ENCODE results near the gene MOK. TPM values are rescaled to one million over a fixed set of nuclear protein-coding genes. Genes with fewer than 3 reads are reported as not detected.
"Not testable (repeated sequence)": the region's sequence is repeated elsewhere in the genome, so short reads cannot be mapped to it uniquely, and the experiment has no call there.

Gene MOK
- total and polyA plus RNA-seq, 4 donors, result 19.5 to 57.5 (median 44.6) TPM

DNA sequence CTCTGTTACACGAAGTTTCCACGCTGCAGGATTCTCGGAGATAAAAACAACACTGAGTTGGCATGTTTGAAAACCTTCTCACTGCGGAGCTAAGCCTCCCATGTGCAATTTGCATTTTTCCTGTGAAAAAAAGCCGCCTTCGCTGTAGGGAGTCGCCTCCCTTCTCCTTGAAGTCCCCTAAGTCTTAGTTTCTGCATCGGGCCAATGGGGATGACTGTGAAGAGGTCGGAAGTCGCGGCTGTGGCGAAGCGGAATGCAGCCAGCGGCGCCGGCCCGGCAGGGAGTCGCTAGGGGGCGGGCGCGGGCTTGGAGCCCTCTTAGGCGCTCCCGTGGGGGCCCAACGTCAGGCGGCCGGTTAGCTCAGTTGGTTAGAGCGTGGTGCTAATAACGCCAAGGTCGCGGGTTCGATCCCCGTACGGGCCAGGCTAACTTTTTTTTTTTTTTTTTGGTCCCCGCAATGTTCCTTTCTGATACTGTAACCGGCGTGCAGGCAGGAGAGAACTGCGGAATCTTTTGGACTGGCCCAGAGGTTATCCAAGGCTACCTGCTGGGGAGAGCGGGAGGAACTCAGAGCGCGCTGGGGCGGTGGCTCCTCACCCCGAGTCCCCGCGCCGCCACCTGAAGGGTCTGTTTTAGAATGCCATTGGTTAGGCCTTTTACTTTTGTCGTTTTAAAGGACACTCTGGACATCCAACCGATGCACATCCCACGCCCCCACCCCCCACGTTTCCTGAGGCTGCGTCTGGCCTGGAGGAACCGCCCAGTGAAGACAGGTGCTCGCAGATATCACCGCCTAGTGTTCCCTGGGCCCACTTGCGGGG is 12.0 kb upstream of the MOK start:
- DNase-seq (ENCODE audit: low read depth in 4 of 6, low spot score in 6 of 6), result peak in 4 of 6 donors; percentile 85 to 96 (median 91)
- Histone ChIP-seq H3K4me3 (ENCODE audit: low read depth, low read length) (peak overlapping the region; percentile 77), H3K4me1 (ENCODE audit: control insufficient read depth, insufficient read depth, low read length) (peaks cover 69% of the 10 kb centered on the region), H3K27ac (ENCODE audit: low read depth, low read length) (peak overlapping the region; percentile 97), H3K36me3 (ENCODE audit: control insufficient read depth, insufficient read depth, low read length) (peaks cover 3% of the 10 kb centered on the region), H3K27me3 (ENCODE audit: control insufficient read depth, insufficient read depth, low read length) (no peaks in the 10 kb centered on the region), H3K9me3 (ENCODE audit: control insufficient read depth, insufficient read depth, low read length) (no peaks in the 10 kb centered on the region)
- WGBS (ENCODE audit: insufficient coverage), result under 1% methylated on average over 46 of the region's 54 CpGs

DNA sequence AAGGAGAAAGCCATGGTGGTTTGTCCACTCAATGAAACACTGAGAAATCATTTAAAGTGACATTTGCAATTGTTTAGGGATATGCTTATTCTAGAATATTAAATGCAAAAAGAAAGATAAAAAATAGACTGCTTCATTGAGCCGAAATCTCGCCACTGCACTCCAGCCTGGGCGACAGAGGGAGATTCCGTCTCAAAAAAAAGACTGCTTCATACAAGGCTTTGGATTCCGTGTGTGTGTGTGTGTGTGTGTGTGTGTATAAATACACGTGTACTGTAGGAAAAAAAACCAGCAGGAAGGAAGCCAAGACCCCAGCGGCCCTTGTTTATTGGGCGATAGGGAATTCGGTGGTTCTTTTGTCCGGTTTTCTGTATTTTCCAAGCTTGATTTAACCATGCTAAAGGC is 11.4 kb upstream of the MOK start:
- DNase-seq (ENCODE audit: low read depth in 4 of 6, low spot score in 6 of 6), result peak in 1 of 6 donors; percentile 92
- peaks cover 3% of the 10 kb centered on the region for H3K36me3 ChIP-seq (ENCODE audit: control insufficient read depth, insufficient read depth, low read length)
- H3K4me3 ChIP-seq (ENCODE audit: low read depth, low read length), result peak overlapping the region; percentile 77
- WGBS (ENCODE audit: insufficient coverage), result 0% methylated on average over 9 of the region's 10 CpGs
- no peaks in the 10 kb centered on the region for H3K27me3 ChIP-seq (ENCODE audit: control insufficient read depth, insufficient read depth, low read length)
- no peaks in the 10 kb centered on the region for H3K9me3 ChIP-seq (ENCODE audit: control insufficient read depth, insufficient read depth, low read length)
- peak overlapping the region; percentile 97 for H3K27ac ChIP-seq (ENCODE audit: low read depth, low read length)
- H3K4me1 ChIP-seq (ENCODE audit: control insufficient read depth, insufficient read depth, low read length), result peaks cover 69% of the 10 kb centered on the region

GRCh38 chr14:102315121-102315520 is 10.2 kb upstream of the MOK start:
- H3K9me3 ChIP-seq (ENCODE audit: control insufficient read depth, insufficient read depth, low read length), result no peaks in the 10 kb centered on the region
- peak overlapping the region; percentile 47 for H3K27ac ChIP-seq (ENCODE audit: low read depth, low read length)
- DNase-seq (ENCODE audit: low read depth in 4 of 6, low spot score in 6 of 6), result peak in 1 of 6 donors; percentile 51
- H3K4me1 ChIP-seq (ENCODE audit: control insufficient read depth, insufficient read depth, low read length), result peaks cover 56% of the 10 kb centered on the region
- no peaks in the 10 kb centered on the region for H3K27me3 ChIP-seq (ENCODE audit: control insufficient read depth, insufficient read depth, low read length)
- H3K36me3 ChIP-seq (ENCODE audit: control insufficient read depth, insufficient read depth, low read length), result no peaks in the 10 kb centered on the region
- H3K4me3 ChIP-seq (ENCODE audit: low read depth, low read length), result no peak overlapping the region
- 100% methylated on average over 4 of the region's 6 CpGs for WGBS (ENCODE audit: insufficient coverage)

DNA sequence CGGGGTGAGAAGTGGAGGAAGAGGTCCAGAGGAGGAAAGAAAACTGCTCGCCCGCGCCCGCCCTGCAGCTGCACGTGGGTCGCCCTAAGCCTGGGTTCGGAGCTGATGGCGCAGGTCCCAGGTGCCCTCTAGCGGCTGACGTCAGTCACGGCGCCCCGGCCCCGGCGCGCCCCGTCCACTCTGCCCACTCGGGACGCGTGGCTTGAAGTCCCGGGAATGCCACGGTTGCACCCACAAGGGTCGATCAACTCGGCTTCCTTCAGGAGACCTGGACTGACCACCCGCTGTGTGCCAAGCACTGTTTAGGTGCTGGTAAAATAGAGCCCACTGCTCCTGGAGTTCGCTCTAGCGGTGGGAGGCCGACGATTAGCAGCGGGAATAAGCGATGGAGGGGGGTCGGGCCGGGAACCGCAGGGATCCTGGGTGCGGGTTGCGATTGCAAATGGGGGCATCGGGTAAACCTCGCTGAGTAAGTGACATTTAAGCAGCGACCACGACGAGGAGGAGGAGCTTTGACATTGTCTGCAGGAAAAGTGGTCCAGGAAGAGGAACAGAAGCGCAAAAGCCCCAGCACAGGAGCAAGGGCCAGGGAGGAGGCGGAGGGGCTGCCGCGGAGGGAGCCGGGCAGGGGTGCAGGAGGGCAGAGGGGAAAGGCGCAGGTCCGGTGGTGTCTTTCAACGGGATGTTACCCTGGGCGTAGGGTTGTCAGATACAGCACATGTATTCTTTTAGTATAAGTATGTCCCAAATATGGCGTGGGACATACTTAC is 9.5 kb upstream of the MOK start:
- peaks cover 54% of the 10 kb centered on the region for H3K4me1 ChIP-seq (ENCODE audit: control insufficient read depth, insufficient read depth, low read length)
- WGBS (ENCODE audit: insufficient coverage), result 2% methylated on average over 46 of the region's 52 CpGs
- peak overlapping the region; percentile 22 for H3K27ac ChIP-seq (ENCODE audit: low read depth, low read length)
- H3K36me3 ChIP-seq (ENCODE audit: control insufficient read depth, insufficient read depth, low read length), result no peaks in the 10 kb centered on the region
- H3K4me3 ChIP-seq (ENCODE audit: low read depth, low read length), result peak overlapping the region; percentile 52
- peak in 2 of 6 donors; percentile 92 to 93 for DNase-seq (ENCODE audit: low read depth in 4 of 6, low spot score in 6 of 6)
- H3K27me3 ChIP-seq (ENCODE audit: control insufficient read depth, insufficient read depth, low read length), result no peaks in the 10 kb centered on the region
- no peaks in the 10 kb centered on the region for H3K9me3 ChIP-seq (ENCODE audit: control insufficient read depth, insufficient read depth, low read length)

- Histone ChIP-seq H3K4me1 (ENCODE audit: control insufficient read depth, insufficient read depth, low read length) (no peaks in the 10 kb centered on the region), H3K9me3 (ENCODE audit: control insufficient read depth, insufficient read depth, low read length) (no peaks in the 10 kb centered on the region), H3K27ac (ENCODE audit: low read depth, low read length) (no peak overlapping the region), H3K36me3 (ENCODE audit: control insufficient read depth, insufficient read depth, low read length) (no peaks in the 10 kb centered on the region), H3K27me3 (ENCODE audit: control insufficient read depth, insufficient read depth, low read length) (no peaks in the 10 kb centered on the region), H3K4me3 (ENCODE audit: low read depth, low read length) (no peak overlapping the region)
- DNase-seq (ENCODE audit: low read depth in 4 of 6, low spot score in 6 of 6), result peak in 1 of 6 donors; percentile 24
- WGBS (ENCODE audit: insufficient coverage), result no CpG with 5 or more reads among the region's 3 CpGs
Observed at GRCh38 chr14:102303664-102304063, 1.3 kb downstream of the MOK start.

DNA sequence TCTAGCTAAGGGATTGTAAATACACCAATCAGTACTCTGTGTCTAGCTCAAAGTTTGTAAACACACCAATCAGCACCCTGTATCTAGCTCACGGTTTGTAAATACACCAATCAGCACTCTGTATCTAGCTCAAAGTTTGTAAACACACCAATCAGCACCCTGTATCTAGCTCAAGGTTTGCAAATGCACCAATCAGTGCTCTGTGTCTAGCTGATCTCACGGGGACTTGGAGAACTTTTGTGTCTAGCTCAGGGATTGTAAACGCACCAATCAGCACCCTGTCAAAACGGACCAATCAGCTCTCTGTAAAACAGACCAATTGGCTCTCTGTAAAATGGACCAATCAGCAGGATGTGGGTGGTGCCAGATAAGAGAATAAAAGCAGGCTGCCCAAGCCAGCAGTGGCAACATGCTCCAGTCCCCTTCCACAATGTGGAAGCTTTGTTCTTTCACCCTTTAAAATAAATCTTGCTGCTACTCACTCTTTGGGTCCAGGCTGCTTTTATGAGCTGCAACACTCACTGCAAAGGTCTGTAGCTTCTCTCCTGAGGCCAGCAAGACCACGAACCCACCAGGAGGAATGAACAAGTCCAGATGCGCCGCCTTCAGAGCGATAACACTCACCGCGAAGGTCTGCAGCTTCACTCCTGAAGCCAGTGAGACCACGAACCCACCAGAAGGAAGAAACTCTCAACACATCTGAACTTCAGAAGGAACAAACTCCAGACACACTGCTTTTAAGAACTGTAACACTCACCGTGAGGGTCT is 6.5 kb downstream of the MOK start:
- not testable (repeated sequence) for H3K36me3 ChIP-seq (ENCODE audit: control insufficient read depth, insufficient read depth, low read length); H3K4me1 ChIP-seq (ENCODE audit: control insufficient read depth, insufficient read depth, low read length); H3K9me3 ChIP-seq (ENCODE audit: control insufficient read depth, insufficient read depth, low read length); H3K27me3 ChIP-seq (ENCODE audit: control insufficient read depth, insufficient read depth, low read length); DNase-seq (ENCODE audit: low read depth in 4 of 6, low spot score in 6 of 6); H3K27ac ChIP-seq (ENCODE audit: low read depth, low read length); H3K4me3 ChIP-seq (ENCODE audit: low read depth, low read length)
- 89% methylated on average over 3 of the region's 12 CpGs for WGBS (ENCODE audit: insufficient coverage)

GRCh38 chr14:102297436-102298170 is 7.4 kb downstream of the MOK start:
- Histone ChIP-seq H3K4me1 (ENCODE audit: control insufficient read depth, insufficient read depth, low read length) (peaks cover 8% of the 10 kb centered on the region), H3K4me3 (ENCODE audit: low read depth, low read length) (no peak overlapping the region), H3K9me3 (ENCODE audit: control insufficient read depth, insufficient read depth, low read length) (no peaks in the 10 kb centered on the region), H3K27me3 (ENCODE audit: control insufficient read depth, insufficient read depth, low read length) (no peaks in the 10 kb centered on the region), H3K36me3 (ENCODE audit: control insufficient read depth, insufficient read depth, low read length) (peaks cover 7% of the 10 kb centered on the region), H3K27ac (ENCODE audit: low read depth, low read length) (no peak overlapping the region)
- 96% methylated on average over 32 of the region's 33 CpGs for WGBS (ENCODE audit: insufficient coverage)
- DNase-seq (ENCODE audit: low read depth in 4 of 6, low spot score in 6 of 6), result no peak

- peak overlapping the region; percentile 69 for H3K27ac ChIP-seq (ENCODE audit: low read depth, low read length)
- peak in 2 of 6 donors; percentile 8 to 42 for DNase-seq (ENCODE audit: low read depth in 4 of 6, low spot score in 6 of 6)
Observed at GRCh38 chr14:102295270-102295669, 9.7 kb downstream of the MOK start.

GRCh38 chr14:102293781-102294180 is 11.2 kb downstream of the MOK start:
- H3K4me3 ChIP-seq (ENCODE audit: low read depth, low read length), result no peak overlapping the region
- peaks cover 8% of the 10 kb centered on the region for H3K4me1 ChIP-seq (ENCODE audit: control insufficient read depth, insufficient read depth, low read length)
- H3K27me3 ChIP-seq (ENCODE audit: control insufficient read depth, insufficient read depth, low read length), result no peaks in the 10 kb centered on the region
- no peak for DNase-seq (ENCODE audit: low read depth in 4 of 6, low spot score in 6 of 6)
- H3K36me3 ChIP-seq (ENCODE audit: control insufficient read depth, insufficient read depth, low read length), result peaks cover 7% of the 10 kb centered on the region
- WGBS (ENCODE audit: insufficient coverage), result no CpG with 5 or more reads among the region's 6 CpGs
- no peaks in the 10 kb centered on the region for H3K9me3 ChIP-seq (ENCODE audit: control insufficient read depth, insufficient read depth, low read length)
- no peak overlapping the region for H3K27ac ChIP-seq (ENCODE audit: low read depth, low read length)

More at GRCh38 chr14:102295270-102295669, 9.7 kb downstream of the MOK start:
- Histone ChIP-seq H3K9me3 (ENCODE audit: control insufficient read depth, insufficient read depth, low read length) (no peaks in the 10 kb centered on the region), H3K4me3 (ENCODE audit: low read depth, low read length) (no peak overlapping the region), H3K4me1 (ENCODE audit: control insufficient read depth, insufficient read depth, low read length) (peaks cover 8% of the 10 kb centered on the region), H3K27me3 (ENCODE audit: control insufficient read depth, insufficient read depth, low read length) (no peaks in the 10 kb centered on the region), H3K36me3 (ENCODE audit: control insufficient read depth, insufficient read depth, low read length) (peaks cover 7% of the 10 kb centered on the region)
- no CpG with 5 or more reads among the region's 3 CpGs for WGBS (ENCODE audit: insufficient coverage)

All from spinal cord (tissue), 10 donors.